A172 (cell line): ENCODE data around the gene WIPF1. TPM values are rescaled to one million over a fixed set of nuclear protein-coding genes. Genes with fewer than 3 reads are reported as not detected.

Experiments
- DNase-seq: peaks from one replicate; pipeline ENCODE4 v3.0.0-alpha.2; 2015; ENCODE audit warnings: low spot score
- total RNA-seq: library from RNA; depleted of rRNA; stranded (reverse); fragments of >200 nt; shearing (Covaris generic); gene quantifications from 2 replicates; pipeline ENCODE4 v1.2.3, GENCODE V29; 2014; rRNA removed

The WIPF1 gene
- total RNA-seq, 1 experiment from 2014 or later, result 8.1 TPM

- no peak for DNase-seq
Observed at GRCh38 chr2:174544156-174544555, 53.4 kb downstream of the WIPF1 start.

DNA sequence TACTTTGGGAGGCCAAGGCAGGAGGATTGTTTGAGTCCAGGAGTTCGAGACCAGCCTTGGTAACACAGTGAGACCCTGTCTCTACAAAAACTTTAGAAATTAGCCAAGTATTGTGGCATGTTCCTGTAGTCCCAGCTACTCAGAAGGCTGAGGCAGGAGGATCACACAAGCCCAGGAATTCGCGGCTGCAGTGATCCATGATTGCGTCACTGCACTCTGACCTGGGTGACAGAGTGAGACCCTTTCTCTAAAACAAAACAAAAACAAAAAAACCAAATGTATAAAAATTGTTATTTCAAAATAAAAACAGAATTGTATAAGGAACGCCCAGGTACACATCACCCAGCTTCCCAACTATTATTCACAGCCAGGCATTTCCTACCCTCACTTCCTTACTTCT is 56.7 kb downstream of the WIPF1 start:
- no peak for DNase-seq

- no peak for DNase-seq
Observed at GRCh38 chr2:174535757-174536703, 61.6 kb downstream of the WIPF1 start.

GRCh38 chr2:174535083-174535482 is 62.5 kb downstream of the WIPF1 start:
- no peak for DNase-seq

DNA sequence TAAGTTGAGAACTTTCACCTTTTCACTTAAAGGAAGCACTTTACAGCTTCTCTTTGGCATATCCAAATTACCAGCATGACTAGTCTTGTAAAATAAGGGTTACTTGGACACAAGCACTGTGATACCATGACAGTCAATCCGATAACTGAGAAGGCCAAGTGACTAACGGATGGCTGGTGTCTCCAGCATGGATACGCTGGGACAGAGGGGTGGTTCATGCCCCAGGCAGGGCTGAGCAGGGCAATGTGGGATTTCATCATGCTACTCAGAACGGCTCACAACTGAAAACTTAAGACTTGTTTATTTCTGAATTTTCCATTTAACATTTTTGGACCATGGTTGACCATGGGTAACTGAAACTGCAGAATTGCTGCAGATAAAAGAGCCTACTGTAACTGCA is 67.7 kb downstream of the WIPF1 start:
- DNase-seq, result no peak

GRCh38 chr2:174527959-174528358 is 69.6 kb downstream of the WIPF1 start:
- no peak for DNase-seq

GRCh38 chr2:174527101-174527721 is 70.4 kb downstream of the WIPF1 start:
- no peak for DNase-seq

DNA sequence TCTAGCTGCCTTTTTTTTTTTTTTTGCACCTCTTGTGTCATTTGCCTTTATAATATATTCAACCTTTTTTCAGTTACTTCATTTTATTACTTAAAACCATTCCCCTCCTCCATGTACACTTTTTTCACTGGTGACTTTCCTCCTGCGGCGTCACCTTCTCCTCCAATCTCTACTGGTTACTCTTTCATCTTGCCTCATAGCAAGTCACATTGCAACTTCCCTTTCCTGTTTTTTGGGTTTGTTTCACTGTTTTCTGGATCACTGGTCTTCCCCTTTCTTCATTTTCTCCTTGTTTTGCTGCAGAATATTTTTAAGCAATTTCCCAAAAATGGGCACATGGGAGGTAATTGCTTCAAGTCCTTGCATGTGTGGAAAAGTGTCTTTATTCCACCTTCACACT is 73.1 kb downstream of the WIPF1 start:
- DNase-seq, result no peak

DNA sequence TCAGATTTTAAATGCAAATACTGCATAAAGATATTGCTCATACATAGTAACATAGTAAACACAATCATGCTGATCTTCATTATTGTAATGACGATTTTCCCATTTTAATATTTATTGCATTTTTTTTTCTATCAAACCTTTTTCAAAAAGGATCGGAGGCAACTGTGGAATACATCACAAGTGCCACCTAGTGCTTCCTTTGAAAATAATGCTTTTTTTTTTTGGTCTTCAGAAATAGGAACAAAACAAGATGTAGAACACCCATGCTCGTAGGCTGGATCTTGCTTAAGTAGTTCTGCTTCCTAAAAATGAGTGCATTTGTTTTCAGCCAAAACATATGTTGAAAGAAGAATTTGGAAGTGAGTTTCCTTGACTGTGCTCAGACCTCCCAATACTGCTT is 75.1 kb downstream of the WIPF1 start:
- peak; percentile 10 for DNase-seq

DNA sequence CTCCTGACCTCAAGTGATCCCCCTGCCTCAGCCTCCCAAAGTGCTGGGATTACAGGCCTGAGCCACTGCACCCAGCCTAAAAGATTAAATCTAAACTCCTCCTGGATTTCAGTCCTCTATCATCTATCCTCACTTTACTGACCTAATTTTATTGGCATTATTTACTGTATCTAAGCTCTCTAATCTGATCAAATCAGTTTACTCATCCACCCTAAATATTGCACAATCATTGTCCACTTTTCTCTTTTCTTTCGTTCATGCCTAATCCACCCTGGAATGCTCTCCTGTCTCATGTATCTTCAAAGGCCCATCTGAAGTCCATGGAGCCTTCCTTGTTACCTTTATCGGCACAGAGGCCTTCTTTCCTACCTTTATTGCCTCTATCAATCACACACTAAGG is 79.2 kb downstream of the WIPF1 start:
- DNase-seq, result no peak

GRCh38 chr2:174516501-174517378 is 80.9 kb downstream of the WIPF1 start:
- DNase-seq, result no peak

GRCh38 chr2:174512345-174512744 is 85.3 kb downstream of the WIPF1 start:
- no peak for DNase-seq

DNA sequence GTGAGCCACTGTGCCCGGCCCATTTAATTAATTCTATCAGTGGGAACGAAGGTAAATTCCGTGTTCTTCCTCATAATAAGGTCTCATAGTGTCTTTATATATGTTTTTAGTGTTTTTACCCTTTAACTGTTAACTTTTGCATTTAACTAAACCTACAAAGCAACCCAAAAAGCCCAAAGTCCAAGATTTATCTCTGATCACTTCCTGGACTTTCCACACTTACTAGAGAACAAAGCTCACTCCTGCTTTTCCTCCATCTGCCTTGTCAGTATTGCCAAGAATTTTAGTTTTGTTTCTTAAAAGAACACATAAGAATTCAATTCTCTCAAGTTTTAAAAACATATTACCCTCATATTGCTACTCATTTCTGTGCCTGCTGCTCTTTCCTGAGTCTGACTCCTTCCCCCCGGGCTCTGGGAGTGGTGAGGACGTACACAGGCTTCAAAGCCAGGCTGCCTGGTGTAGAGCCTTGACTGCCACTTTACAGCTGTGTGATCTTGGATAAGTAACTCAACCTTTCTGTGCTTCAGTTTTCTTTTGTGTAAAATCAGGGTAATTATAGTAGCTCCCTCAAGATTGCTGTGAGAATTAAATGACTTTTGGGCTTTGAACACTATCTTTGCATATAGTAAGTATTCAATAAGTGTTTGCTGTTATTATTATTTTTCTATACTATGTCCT is 85.9 kb downstream of the WIPF1 start:
- DNase-seq, result no peak

DNA sequence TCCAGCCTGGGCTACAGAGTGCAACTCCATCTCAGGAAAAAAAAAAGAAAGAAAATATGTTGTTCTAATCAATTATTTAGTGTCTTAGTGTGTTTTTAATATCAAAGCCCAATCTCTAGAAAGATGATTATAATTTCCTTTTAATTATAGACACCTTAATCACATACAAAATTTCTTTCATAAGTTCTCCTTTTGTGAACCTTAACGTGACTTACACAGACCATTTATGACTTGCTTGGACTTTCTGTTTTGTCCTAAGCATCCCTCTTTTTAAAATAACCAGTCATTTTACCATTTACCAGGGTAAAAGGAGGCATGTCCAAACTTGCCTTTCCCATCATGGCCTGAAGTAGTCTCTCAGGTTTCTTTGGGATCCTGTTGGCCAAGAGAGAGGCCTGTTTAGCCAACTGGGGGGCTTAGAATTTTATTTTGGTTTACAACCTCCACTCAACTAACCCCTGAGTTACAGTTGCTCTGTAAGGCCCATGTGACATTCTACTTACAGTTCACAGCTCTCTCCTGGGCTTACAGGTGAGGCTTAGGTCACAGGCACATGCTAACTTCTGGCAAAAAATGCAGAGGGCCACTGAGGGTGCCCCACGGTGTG is 86.9 kb downstream of the WIPF1 start:
- peak; percentile 18 for DNase-seq

Other genes with a start within 250 kb of the WIPF1 start
- gene SCRN3, start 202.1 kb downstream of the WIPF1 start, total RNA-seq, result 36.2 and 50.3 TPM in 2 replicates
- 0.90 and 2.4 TPM in 2 replicates for gene GPR155, start 110.8 kb downstream of the WIPF1 start, total RNA-seq
- gene CHRNA1, start 166.7 kb upstream of the WIPF1 start, total RNA-seq, result not detected in 2 replicates